ENCODE data around the gene IDH3A.
A peak's percentile ranks its signal among the peaks of the same experiment; 100 is the strongest.

IDH3A gene

DNA sequence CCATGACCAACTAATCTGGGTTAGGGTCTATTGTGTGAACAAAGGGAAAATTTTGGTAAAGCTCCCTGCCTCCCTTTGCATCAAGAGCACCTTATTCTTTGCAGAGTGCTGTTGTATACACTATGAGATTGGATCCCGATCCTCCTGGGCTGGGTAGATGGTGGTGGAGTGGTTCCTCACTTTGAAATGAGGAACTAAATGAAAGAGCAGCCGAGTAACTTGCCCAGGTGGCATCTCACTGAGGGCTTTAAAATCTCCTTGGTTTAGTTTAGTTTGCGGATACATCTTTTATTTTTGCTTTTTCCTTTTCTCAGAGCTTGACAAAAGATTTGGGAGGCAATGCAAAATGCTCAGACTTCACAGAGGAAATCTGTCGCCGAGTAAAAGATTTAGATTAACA lies 19.4 kb downstream of the IDH3A start:
- DNase-seq = no peak

DNA sequence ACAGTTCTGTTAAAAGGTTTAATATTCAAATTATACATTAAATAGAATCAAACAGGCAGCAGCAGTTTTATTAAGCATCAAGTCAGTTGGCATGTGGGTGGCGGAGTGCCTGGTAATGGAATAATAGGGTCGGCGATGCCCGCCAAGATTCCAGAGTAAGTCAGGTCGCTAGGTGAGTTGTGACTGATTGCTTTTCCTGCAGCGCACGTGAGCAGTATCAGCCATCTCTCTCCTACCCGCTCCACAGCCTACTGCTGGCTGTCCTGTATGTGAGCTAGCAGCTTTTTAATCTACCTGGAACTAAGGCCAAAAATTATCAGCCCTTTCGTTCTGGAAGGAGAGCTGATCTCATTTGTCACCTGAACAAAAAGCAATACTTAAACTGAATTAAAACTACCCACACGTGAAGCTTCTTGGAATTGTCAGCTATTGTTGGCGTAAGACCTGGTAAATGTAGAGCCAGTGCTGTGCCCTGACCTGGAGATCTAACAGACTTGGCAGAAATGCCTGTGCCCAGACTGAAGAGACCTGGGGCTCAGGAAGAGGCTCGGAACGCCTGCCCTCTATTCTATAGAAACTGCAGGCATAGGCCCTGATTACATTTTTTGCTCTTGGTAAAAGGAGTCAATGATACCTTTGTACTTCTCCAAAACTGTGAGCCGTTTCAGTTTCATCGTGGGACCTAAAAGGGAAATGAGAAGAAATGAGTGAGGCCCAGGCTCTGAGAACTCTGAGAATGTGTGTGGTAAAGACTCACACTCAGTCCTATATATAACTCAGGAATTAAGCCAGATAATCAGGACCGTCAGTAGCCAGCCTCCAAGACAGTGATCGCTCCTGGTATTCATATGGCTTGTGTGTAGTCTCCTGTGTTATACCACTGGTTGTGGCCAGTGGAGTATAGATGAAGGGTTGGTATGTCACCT lies 21.9 kb downstream of the IDH3A start:
- DNase-seq = no peak

GRCh38 chr15:78171864-78172472 lies 22.8 kb downstream of the IDH3A start:
- no peak for DNase-seq

- DNase-seq = no peak
These were observed 25.2 kb downstream of the IDH3A start for GRCh38 chr15:78174401-78174800.

DNA sequence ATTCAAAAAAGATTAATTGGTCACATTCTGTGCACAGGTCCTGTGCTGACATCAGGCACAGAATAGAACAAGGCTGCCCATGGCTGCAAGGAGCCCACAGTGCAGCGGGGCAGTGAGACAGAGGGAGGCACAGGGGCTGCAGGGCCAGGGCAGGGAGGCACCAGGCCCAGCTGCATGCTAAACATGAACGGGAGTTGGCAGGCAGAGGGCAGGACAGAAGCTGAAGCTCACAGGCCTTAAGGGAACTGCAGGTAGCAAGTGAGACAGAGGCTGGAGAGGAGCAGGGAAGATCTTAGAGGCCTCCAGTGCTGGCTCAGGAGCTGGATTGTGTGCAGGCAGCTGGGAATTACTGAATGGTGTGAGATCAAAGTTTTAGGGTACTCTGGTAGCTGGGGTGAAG lies 26.2 kb downstream of the IDH3A start:
- no peak for DNase-seq

GRCh38 chr15:78177447-78177873 lies 28.3 kb downstream of the IDH3A start:
- DNase-seq = peak; percentile 30

DNA sequence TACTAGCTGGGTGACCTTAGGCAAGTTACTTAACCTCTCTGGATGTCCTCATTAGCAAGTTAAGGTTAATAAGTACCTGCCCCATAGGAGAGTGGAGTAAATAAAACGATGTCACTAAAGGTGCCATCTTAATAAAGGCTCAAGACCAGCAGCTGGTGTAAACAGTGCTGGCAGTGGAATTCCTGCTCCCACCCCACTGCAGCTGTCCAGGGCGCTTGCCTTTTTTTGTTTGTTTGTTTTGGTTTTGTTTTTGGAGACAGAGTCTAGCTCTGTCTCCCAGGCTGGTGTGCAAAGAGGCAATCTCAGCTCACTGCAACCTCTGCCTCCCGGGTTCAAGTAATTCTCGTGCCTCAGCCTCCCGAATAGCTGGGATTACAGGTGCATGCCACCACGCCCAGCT lies 28.9 kb downstream of the IDH3A start:
- no peak for DNase-seq

DNA sequence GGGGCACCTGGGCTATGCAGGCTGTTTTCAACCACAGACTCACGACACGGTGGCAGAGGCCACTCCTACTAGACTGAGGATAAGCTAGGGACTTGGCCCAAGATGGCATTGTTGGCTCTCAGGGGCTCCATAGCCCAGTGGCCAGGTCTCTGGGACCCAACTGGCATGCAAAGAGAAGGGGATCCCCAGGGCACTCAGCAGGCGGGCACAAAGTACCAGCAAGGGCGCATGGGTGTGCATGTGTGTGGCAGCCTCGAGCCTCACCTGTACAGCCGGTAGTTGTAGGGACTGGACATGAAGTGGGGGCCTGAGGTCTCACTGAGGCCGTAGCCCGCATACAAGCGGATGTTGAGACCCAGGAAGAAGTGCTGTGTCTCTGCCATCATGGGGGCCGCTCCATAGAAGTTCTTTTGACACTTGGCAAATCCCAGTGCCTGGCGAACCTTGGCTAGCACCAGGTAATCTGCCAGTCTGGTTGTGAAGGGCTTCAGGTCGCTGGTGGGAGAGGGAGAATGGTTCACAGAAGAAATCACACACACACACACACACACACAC lies 30.2 kb downstream of the IDH3A start:
- no peak for DNase-seq

DNA sequence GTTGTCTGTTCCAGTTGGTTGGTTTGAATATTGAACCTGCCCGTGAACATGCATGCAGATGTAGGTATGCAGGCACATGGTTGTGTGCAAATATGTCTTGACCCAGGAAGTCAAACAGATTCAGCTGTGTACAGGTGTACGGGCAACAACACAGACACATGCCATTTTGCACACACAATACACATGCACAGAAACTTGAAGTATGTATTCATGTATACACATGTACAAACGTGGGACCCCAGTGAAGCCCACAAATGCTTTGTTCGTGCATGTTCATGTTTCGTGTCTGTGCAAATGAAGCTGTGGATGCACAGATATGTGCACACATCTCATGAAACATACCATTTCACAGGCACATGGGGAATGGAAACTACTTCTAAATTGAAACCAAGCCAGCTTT lies 30.7 kb downstream of the IDH3A start:
- no peak for DNase-seq

GRCh38 chr15:78182336-78182700 lies 33.2 kb downstream of the IDH3A start:
- DNase-seq = no peak

DNA sequence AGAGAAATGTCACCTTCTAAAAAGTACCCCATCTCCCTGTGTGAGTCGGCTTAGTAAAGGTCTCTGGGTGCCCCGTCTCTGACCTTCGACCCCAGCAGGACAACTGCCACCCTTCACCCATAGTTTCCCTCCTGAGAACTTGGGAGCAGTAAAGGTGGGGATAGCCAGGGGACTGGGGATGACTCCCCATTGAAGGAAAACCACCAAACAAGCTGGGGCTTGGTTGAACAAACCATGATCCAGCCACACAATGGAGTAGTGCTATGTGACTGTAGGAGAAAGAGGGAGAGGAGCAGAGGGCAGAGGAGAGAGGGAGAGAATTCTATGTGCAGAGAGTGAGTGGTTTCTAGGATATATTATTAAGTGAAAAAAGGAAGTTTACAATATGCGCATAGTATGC lies 33.7 kb downstream of the IDH3A start:
- DNase-seq = no peak

DNA sequence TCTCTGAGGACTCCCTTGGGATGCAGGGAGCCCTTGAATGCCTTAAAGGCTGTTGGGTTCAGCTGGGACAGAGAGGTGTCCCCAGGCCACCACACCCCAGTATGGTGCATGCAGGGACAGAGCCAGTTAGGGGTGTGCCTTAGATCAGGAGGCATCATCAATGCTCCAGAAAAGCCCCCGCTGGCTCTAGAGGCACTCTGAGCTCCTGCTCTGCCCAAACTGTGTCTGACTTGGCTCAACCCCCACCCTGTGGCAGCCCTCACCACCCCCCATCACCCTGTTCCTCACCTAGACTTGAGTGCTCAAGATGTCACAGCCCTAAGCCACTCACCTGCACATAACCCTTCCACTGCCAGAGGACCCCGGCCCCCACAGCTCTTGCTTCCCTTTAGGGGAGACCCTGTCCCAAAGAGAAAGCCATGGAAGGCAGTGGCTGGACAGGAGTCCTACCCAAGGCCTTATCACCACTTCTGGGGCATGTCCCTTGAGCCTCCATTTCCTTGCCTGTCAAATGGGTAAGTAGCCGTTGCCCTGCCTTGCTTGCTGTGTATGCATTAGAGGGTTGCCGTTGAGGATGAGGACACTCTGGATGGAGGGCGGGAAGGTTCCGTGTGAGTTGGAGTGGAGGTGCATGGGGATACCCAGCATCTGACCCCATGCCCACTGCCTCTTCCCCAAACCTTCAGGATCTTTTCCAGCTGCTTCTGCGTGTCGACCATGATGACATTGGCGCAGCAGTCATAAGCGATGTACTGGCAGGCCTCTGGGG lies 43.8 kb downstream of the IDH3A start:
- no peak for DNase-seq

- DNase-seq = no peak
These were observed 44.8 kb downstream of the IDH3A start for GRCh38 chr15:78193731-78194567.

GRCh38 chr15:78194568-78194925 lies 45.4 kb downstream of the IDH3A start:
- no peak for DNase-seq

- DNase-seq = peak; percentile 21
These were observed 46.6 kb downstream of the IDH3A start for GRCh38 chr15:78195735-78196201.

- no peak for DNase-seq
These were observed 48.5 kb downstream of the IDH3A start for GRCh38 chr15:78197632-78198031.

DNA sequence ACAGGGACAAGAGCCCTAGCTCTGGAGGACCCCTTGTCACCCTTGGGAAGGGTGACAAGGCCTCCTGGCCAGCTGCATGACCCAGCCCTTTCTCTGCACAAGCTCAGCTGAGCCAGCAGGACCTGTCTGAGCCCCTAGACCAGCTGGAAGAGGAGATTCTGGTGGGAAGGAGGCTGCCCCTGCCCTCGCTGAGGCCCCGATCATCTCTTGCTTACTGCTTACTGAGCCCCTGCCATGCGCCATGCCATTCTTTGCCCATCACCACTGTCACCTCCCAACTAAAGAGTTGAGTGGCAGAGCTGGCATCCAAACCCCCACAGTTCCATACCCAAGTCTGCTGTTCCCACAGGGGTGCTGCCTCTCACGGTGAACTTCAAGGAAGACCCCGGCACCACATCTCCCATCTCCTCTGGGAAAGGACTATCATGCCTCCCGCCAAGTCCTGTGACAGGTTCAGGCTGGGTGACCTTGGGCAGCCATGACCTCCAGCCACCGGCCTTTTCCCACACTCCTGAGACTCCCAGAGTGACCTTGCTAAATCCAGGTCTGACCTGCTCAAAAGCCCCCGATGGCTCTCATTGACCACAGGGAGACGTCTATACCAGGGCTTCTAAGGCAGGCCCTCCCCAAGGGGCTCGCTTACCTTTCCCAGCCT lies 51.2 kb downstream of the IDH3A start:
- DNase-seq = no peak

GRCh38 chr15:78201281-78202190 lies 52.4 kb downstream of the IDH3A start:
- DNase-seq = no peak

GRCh38 chr15:78203346-78204225 lies 54.4 kb downstream of the IDH3A start:
- DNase-seq = no peak
